HTERT RPE-1 (cell line): ENCODE results near the gene CPNE6.

Source experiments
- in situ Hi-C: fragments of 300-500 bp; cut with MboI; formaldehyde crosslinking; loops from 4 replicates; pipeline ENCODE4 v1.14.3; 2020; ENCODE audit warnings: low sequenced_read_pairs

CPNE6 gene

GRCh38 chr14:24126939-24127338 is 55.6 kb downstream of the CPNE6 start:
- in situ Hi-C loops, result no loop called here

DNA sequence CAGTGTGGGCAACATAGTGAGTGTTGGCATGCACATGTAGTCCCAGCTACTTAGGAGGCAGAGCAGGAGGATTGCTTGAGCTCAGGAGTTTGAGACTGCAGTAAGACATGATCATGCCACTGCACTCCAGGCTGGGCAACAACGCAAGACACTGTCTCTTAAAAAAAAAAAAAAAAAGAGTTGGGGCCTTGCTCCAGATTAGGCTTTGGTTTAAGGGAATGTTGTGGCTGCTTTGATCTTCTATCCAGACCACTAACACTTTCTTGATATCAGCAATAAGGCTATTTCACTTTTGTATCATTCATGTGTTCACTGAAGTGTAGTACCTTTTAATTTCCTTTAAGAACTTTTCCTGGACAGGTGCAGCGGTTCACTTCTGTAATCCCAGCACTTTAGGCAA is 56.3 kb downstream of the CPNE6 start:
- in situ Hi-C loops, result no loop called here
